K562 (cell line): ENCODE measurements around the gene EP300. TPM values are rescaled to one million over a fixed set of nuclear protein-coding genes. Genes with fewer than 3 reads are reported as not detected.
A peak's percentile ranks its signal among the peaks of the same experiment; 100 is the strongest.

Experiments used
- ATAC-seq: fragments of 200-7000 bp; cut with Tn5 transposase; 3 replicates; pipeline ENCODE4 v1.9.1; 2020; ENCODE audit warnings: moderate library complexity
- BruUV-seq: library from RNA; stranded (reverse); fragments of 400-500 nt; replicated peaks from 2 replicates; lab custom pipeline; 2021; lab: Mats Ljungman, UMichigan
- CTCF ChIA-PET: fragments of 300-600 bp; formaldehyde crosslinking; extraction: SDS; loops from one replicate; lab custom pipeline; 2021; ENCODE audit warnings: low intra/inter-chr PET ratio; lab: Yijun Ruan, JAX
- POLR2A ChIA-PET: fragments of 300-600, 350-650 bp; sonication (Branson Sonifier 250); formaldehyde crosslinking; extraction: SDS; loops from one replicate; lab custom pipeline; 2021; ENCODE audit warnings: antibody characterized with exemption, inconsistent platforms; lab: Yijun Ruan, JAX
- DNase-seq, 4 experiments: peaks; one replicate each; pipeline versions ENCODE4 v3.0.0 to v3.0.0-alpha.2; 2011 to 2018; ENCODE audit warnings: low spot score in 3 of 4, mixed read lengths in 3 of 4; ENCODE audit errors: extremely low read depth in 1 of 4
- FAIRE-seq: peaks from 2 replicates; lab custom pipeline; 2011; peaks lifted over from hg19 to GRCh38; lab: Jason Lieb, UNC
- H2AFZ ChIP-seq: 2 replicates; pipeline ENCODE4 v1.6.0; 2011; ENCODE audit warnings: low read depth, low read length, control low read depth, inconsistent platforms
- H3K27ac ChIP-seq: fragments of 200-600 bp; 3 replicates; pipeline ENCODE4 v1.8.0; 2011; ENCODE audit warnings: low read depth, mild to moderate bottlenecking, control low read depth, inconsistent platforms, low read length, moderate library complexity, mixed read lengths; ENCODE audit errors: extremely low read depth
- H3K27me3 ChIP-seq, 2 experiments: fragments of 300-600 bp in 1 of 2; 2 replicates in 1 of 2; 3 replicates in 1 of 2; pipeline versions ENCODE4 v1.6.0 to v1.8.0; 2011; ENCODE audit warnings: inconsistent platforms in 2 of 2, low read length in 2 of 2, mild to moderate bottlenecking in 1 of 2, mixed read lengths in 1 of 2, moderate library complexity in 1 of 2; ENCODE audit not compliant: control insufficient read depth in 2 of 2, insufficient read depth in 2 of 2
- H3K36me3 ChIP-seq: fragments of 300-600 bp; 3 replicates; pipeline ENCODE4 v1.8.0; 2011; ENCODE audit warnings: mild to moderate bottlenecking, low read length, inconsistent platforms; ENCODE audit not compliant: control insufficient read depth, insufficient read depth
- H3K4me1 ChIP-seq, 2 experiments: fragments of 200-600 bp in 1 of 2; replicated peaks in 1 of 2; 2 replicates in 1 of 2; 3 replicates in 1 of 2; pipeline versions ENCODE4 v1.5.1 to v1.8.0; 2011; ENCODE audit warnings: inconsistent platforms in 2 of 2, low read length in 2 of 2, mild to moderate bottlenecking in 1 of 2, mixed read lengths in 1 of 2, moderate library complexity in 1 of 2; ENCODE audit not compliant: control insufficient read depth in 2 of 2, insufficient read depth in 2 of 2
- H3K4me2 ChIP-seq: 2 replicates; pipeline ENCODE4 v1.6.1; 2011; ENCODE audit warnings: low read length, control low read depth, inconsistent platforms, mixed read lengths; ENCODE audit not compliant: insufficient read depth
- H3K4me3 ChIP-seq: fragments of 200-600 bp; sonication (generic), shearing (Covaris generic); 2 replicates; pipeline ENCODE4 v1.5.1; 2016; ENCODE audit warnings: control low read depth, inconsistent platforms
- H3K79me2 ChIP-seq: fragments of 200-600 bp; 3 replicates; pipeline ENCODE4 v1.8.0; 2011; ENCODE audit warnings: low read length, inconsistent platforms; ENCODE audit not compliant: control insufficient read depth, insufficient read depth
- H3K9ac ChIP-seq, 2 experiments: 2 replicates each; pipeline versions ENCODE4 v1.6.0 to v1.6.1; 2011; ENCODE audit warnings: low read depth in 2 of 2, low read length in 2 of 2, control low read depth in 1 of 2, inconsistent platforms in 1 of 2, mild to moderate bottlenecking in 1 of 2, mixed read lengths in 1 of 2; ENCODE audit not compliant: insufficient read depth in 1 of 2
- H3K9me1 ChIP-seq: one replicate; pipeline ENCODE4 v1.6.0; 2011; ENCODE audit warnings: inconsistent platforms, mild to moderate bottlenecking, low read length, moderate library complexity; ENCODE audit not compliant: control insufficient read depth, insufficient read depth
- H3K9me3 ChIP-seq: replicated peaks from 2 replicates; pipeline ENCODE4 v1.5.1; 2011; ENCODE audit warnings: low read depth, low read length, inconsistent platforms; ENCODE audit not compliant: control insufficient read depth, insufficient read depth
- H4K20me1 ChIP-seq: replicated peaks from 2 replicates; pipeline ENCODE4 v1.6.1; 2011; ENCODE audit warnings: low read length, inconsistent platforms, mixed read lengths; ENCODE audit not compliant: control insufficient read depth, insufficient read depth
- DLX4 ChIP-seq: fragments of 250-450 bp; sonication (Bioruptor Pico); IDR thresholded peaks from 2 replicates; pipeline ENCODE4 v1.6.1; 2021; ENCODE audit warnings: mild to moderate bottlenecking
- RBFOX2 ChIP-seq: fragments of 200-400 bp; formaldehyde crosslinking; IDR thresholded peaks from 2 replicates; pipeline ENCODE4 v1.6.1; 2017; ENCODE audit warnings: low read depth, mild to moderate bottlenecking, low read length, moderate library complexity
- SNIP1 ChIP-seq: fragments of 450-650 bp; IDR thresholded peaks from 2 replicates; pipeline ENCODE4 v1.7.1; 2017; ENCODE audit warnings: low read depth, mild to moderate bottlenecking
- ZBTB11 ChIP-seq, 3 experiments: fragments of 200-800 bp in 1 of 3; fragments of 250-450 bp in 1 of 3; fragments of 450-650 bp in 1 of 3; sonication (Bioruptor Pico) in 1 of 3; sonication (Bioruptor generic) in 1 of 3; formaldehyde crosslinking in 1 of 3; IDR thresholded peaks; 2 replicates each; pipeline versions ENCODE4 v1.6.1 to v1.8.0; 2016 to 2022; ENCODE audit warnings: mild to moderate bottlenecking in 2 of 3, missing genetic modification characterization in 2 of 3, missing compliant biosample characterization in 1 of 3, moderate library complexity in 1 of 3
- ZNF232 ChIP-seq: sonication (generic); formaldehyde crosslinking; IDR thresholded peaks from 2 replicates; pipeline ENCODE4 v1.8.0; 2022; ENCODE audit warnings: mild to moderate bottlenecking, missing genetic modification reagents
- WGBS: fragments of 100-300 bp; shearing (Covaris generic); methylation state at CpG from one replicate; pipeline ENCODE4 v1.1.6; 2016; ENCODE audit warnings: low coverage, mixed read lengths; ENCODE audit not compliant: insufficient coverage; ENCODE audit errors: missing lambda C conversion rate; 5-methylcytosine and 5-hydroxymethylcytosine counted together
- in situ Hi-C: fragments of 300-500 bp; cut with MboI; formaldehyde crosslinking; loops from 4 replicates; pipeline ENCODE4 v1.15.0; 2018; ENCODE audit warnings: inconsistent platforms, mixed read lengths
- intact Hi-C: fragments of 100-400 bp; cut with micrococcal nuclease; formaldehyde crosslinking; loops from 2 replicates; pipeline ENCODE4 v1.14.2; 2022
- polyA plus RNA-seq, 8 experiments: library from polyadenylated mRNA; depleted of rRNA in 4 of 8; stranded (reverse) in 5 of 8; unstranded in 3 of 8; fragments of >200 nt; fragmentation: Nextera tagmentation in 2 of 8; fragmentation: Illumina TruSeq in 1 of 8; extraction: Ambion mirVana in 2 of 8; extraction: Trizol in 1 of 8; gene quantifications; 2 replicates each; pipeline versions ENCODE4 v1.2.1 to v1.2.3, GENCODE V29; 2011 to 2014; ENCODE audit warnings: inconsistent platforms in 1 of 8, missing spikeins in 1 of 8
- total RNA-seq, 7 experiments: library from RNA; depleted of rRNA in 6 of 7; stranded (reverse); fragments of >200 nt in 6 of 7; fragmentation: Illumina TruSeq in 2 of 7; extraction: Trizol in 2 of 7; gene quantifications; 2 replicates each; pipeline versions ENCODE4 v1.2.1 to v1.2.3, GENCODE V29; 2011 to 2021; ENCODE audit warnings: low replicate concordance in 1 of 7

EP300 gene
- total and polyA plus RNA-seq, 9 of the 15 experiments (the other 6 are each of a cell fraction or from before 2014, with no cell fraction given): 2.2 to 28.6 (median 10.9) TPM

- DNase-seq (no peak), FAIRE-seq (no peak), ATAC-seq (no peak)
- no peak overlapping the region for H2AFZ ChIP-seq
- intact Hi-C loops: no loop called here
- 92% methylated on average over 9 of the region's 13 CpGs for WGBS
- peaks cover 3% of the 10 kb centered on the region; the same call in 1 of the 2 replicates for H3K9me3 ChIP-seq
- H3K9ac ChIP-seq: no peak overlapping the region; a peak in 1 of 4 replicates
- in situ Hi-C loops: no loop called here
- no peak overlapping the region for H3K27ac ChIP-seq
- H3K4me2 ChIP-seq: no peak overlapping the region
- H3K4me3 ChIP-seq: no peak overlapping the region
- no peaks in the 10 kb centered on the region for H4K20me1 ChIP-seq
- ChIA-PET CTCF (no interaction called here), POLR2A (no interaction called here)
- no peaks in the 10 kb centered on the region for H3K27me3 ChIP-seq
- BruUV-seq: no TSS peak
- TF ChIP-seq DLX4 (no peak), RBFOX2 (peak; percentile 64), ZNF232 (no peak), ZBTB11 (CRISPR knock-in tag; IDR thresholded peaks at IDR 0.05) (no peak), SNIP1 (no peak)
- H3K36me3 ChIP-seq: peaks cover 55% of the 10 kb centered on the region; the same call in 2 of the 3 replicates
- H3K79me2 ChIP-seq: no peaks in the 10 kb centered on the region
- H3K4me1 ChIP-seq: peaks cover 2 to 9% of the 10 kb centered on the region in 2 experiments; a peak in 2 of 5 replicates
- peaks cover 3% of the 10 kb centered on the region for H3K9me1 ChIP-seq
These were observed 124.6 kb downstream of the EP300 start for GRCh38 chr22:41216984-41217383.
